HG02938 (cell line): Measurements from ENCODE around the gene CXCR2.

ENCODE experiments used
- ATAC-seq: cut with Tn5 transposase; IDR thresholded peaks from one replicate; pipeline ENCODE4 v1.9.1; 2021; ENCODE audit warnings: mild to moderate bottlenecking, moderate library complexity; ENCODE audit not compliant: unreplicated experiment

The CXCR2 gene

DNA sequence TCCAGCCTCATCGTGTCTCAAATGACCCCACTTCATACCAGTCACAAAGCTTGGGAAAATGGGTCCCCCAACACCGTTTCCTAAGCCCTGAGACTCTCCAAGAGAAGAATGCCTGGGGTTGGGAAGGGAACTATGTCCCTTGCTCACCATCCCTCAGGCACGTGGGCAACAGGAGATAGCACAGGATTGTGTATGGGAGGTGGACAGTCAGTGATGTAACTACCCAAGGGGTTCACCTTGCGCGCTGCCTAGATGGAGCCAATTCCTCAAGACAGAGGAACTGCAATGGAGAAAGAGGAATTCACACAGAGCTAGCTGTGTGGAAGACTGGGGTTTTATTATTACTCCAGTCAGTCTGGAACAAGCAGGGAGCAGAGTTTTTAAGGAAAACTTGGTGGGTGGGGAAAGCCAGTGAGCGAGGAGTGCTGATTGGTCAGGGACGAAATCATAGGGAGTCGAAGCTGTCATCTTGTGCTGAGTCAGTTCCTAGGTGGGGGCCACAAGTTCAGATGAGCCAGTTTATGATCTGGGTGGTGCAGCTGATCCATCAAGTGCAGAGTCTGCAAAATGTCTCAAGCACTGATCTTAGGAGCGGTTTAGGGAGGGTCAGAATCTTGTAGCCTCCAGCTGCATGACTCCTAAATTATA, 54.8 kb downstream of the CXCR2 start:
- ATAC-seq: no peak

DNA sequence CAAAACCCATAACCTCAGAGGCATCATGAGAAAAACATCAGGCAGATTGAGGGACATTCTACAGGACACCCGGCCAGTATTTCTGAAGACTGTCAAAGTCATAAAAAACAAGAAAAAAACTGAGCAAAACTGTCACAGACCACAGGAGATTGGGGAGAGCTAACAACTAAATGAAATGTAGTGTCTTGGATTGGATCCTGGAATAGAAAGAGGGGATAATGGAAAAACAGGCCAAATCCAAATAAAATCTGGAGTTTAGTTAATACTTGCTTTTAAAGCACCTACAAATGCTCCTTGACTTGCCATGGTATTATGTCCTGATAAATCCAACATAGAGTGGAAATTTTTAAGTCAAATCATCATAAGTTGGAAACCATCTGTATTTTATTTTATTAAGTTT, 58.5 kb downstream of the CXCR2 start:
- ATAC-seq: no peak

DNA sequence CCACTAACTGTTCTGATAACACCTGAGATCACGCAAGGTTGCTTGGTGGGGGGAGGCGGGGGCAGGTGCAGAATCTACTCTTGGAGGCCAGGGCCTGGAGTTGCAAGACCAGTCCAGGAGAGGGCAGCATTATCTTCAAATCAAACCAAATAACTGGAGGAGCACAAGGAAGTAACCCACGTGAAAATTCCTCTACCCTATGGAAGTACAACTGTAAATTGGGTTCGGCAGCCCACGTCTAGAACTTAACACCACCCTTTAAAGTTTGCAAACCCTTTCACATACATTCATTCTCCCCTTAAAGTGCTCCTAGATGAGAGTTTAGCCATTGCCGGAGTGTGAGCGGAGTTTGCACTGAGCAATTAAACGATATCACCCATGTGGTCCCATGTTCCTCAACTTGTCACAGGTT, 60.5 kb downstream of the CXCR2 start:
- peak; percentile 52 for ATAC-seq
